HG03196 (cell line): ENCODE data around the gene PCDHGC4.

Source experiments
- ATAC-seq: cut with Tn5 transposase; IDR thresholded peaks from one replicate; pipeline ENCODE4 v1.9.1; 2021; ENCODE audit not compliant: unreplicated experiment

Gene PCDHGC4

GRCh38 chr5:141528291-141528984 lies 43.6 kb downstream of the PCDHGC4 start:
- ATAC-seq, result no peak

- no peak for ATAC-seq
Observed at GRCh38 chr5:141529002-141529401, 44.2 kb downstream of the PCDHGC4 start.

- no peak for ATAC-seq
Observed at GRCh38 chr5:141529873-141530272, 45.0 kb downstream of the PCDHGC4 start.

GRCh38 chr5:141532726-141533125 lies 47.9 kb downstream of the PCDHGC4 start:
- no peak for ATAC-seq

- ATAC-seq, result no peak
Observed at GRCh38 chr5:141533897-141534296, 49.1 kb downstream of the PCDHGC4 start.

GRCh38 chr5:141534492-141535213 lies 49.8 kb downstream of the PCDHGC4 start:
- no peak for ATAC-seq
